ENCODE measurements around the gene APBB2. TPM values are rescaled to one million over a fixed set of nuclear protein-coding genes. Genes with fewer than 3 reads are reported as not detected.
A peak's percentile ranks its signal among the peaks of the same experiment; 100 is the strongest.

Gene APBB2
- total and polyA plus RNA-seq, 2 of the 8 experiments (the other 6 are each of a cell fraction or from before 2014, with no cell fraction given), result 58.7 to 59.4 TPM

GRCh38 chr4:41072021-41072777, 142.1 kb downstream of the APBB2 start:
- H3K4me1 ChIP-seq (replicated peaks in 1 of 4; ENCODE audit: control insufficient read depth in 3 of 4, insufficient read depth in 4 of 4, low read length in 3 of 4), result peaks cover 0 to 5% (median 3%) of the 10 kb centered on the region in 4 experiments; a peak in 5 of 7 replicates
- H2BK20ac ChIP-seq (ENCODE audit: low read length), result no peak overlapping the region
- ChIA-PET POLR2A (ENCODE audit: partially characterized antibody) (interaction anchor here (0.8 to 1.8 kb wide), 3 partner anchors 20 to 184 kb away, joined by 3 to 4 read pairs (median 3); no protein-coding TSS in a partner anchor), CTCF (ENCODE audit: partially characterized antibody) (interaction anchor here (0.6 to 1.4 kb wide), 4 partner anchors 9 to 96 kb away, joined by 3 to 7 read pairs (median 4); no protein-coding TSS in a partner anchor)
- H4K8ac ChIP-seq (ENCODE audit: extremely low read depth, insufficient read depth, low read length), result no peak overlapping the region
- no peaks in the 10 kb centered on the region for H4K20me1 ChIP-seq (replicated peaks in 1 of 2; ENCODE audit: control insufficient read depth in 1 of 2, insufficient read depth in 2 of 2, low read length in 2 of 2)
- no peak overlapping the region for H3K56ac ChIP-seq (replicated peaks; ENCODE audit: insufficient read length, low read depth, low read length)
- no peak overlapping the region for H3K23ac ChIP-seq (ENCODE audit: insufficient read length)
- H3K79me2 ChIP-seq (ENCODE audit: control insufficient read depth in 1 of 2, insufficient read depth in 2 of 2, low read length in 2 of 2), result peaks cover 0 to 5% of the 10 kb centered on the region in 2 experiments; a peak in 1 of 4 replicates
- H3K9me3 ChIP-seq (ENCODE audit: insufficient read depth in 2 of 2, low read depth in 1 of 2, low read length in 1 of 2), result no peaks in the 10 kb centered on the region
- H3K4me2 ChIP-seq (ENCODE audit: insufficient read depth in 1 of 2, low read depth in 2 of 2, low read length in 2 of 2), result no peak overlapping the region
- H4K91ac ChIP-seq (replicated peaks; ENCODE audit: insufficient read length, low read length), result no peak overlapping the region
- no peaks in the 10 kb centered on the region for H3K23me2 ChIP-seq (ENCODE audit: low read depth, low read length)
- no peak overlapping the region for H2BK120ac ChIP-seq (replicated peaks; ENCODE audit: low read depth, low read length)
- H2BK12ac ChIP-seq (ENCODE audit: low read depth, low read length), result peak overlapping the region; percentile 42; the same call in 1 of the 2 replicates
- DNase-seq (ENCODE audit: low read depth in 1 of 2, low spot score in 2 of 2) (no peak), FAIRE-seq (no peak)
- 0 out of 2 replicates have a peak overlapping the region, but pooled peaks have one; percentile 80 for H2AK5ac ChIP-seq (ENCODE audit: low read depth, low read length)
- WGBS, 2 experiments (ENCODE audit: extremely low coverage in 1 of 2, insufficient coverage in 1 of 2, insufficient read length in 1 of 2, insufficient replicate concordance in 2 of 2, low coverage in 1 of 2, low lambda C conversion rate in 2 of 2, missing lambda C conversion rate in 1 of 2), result 87% methylated on average over 7 of the region's 7 CpGs; no CpG with 5 or more reads in 1 of the 2 experiments
- no peak overlapping the region for H3K27ac ChIP-seq (ENCODE audit: low read depth, low read length)
- no peak overlapping the region for H4K5ac ChIP-seq (ENCODE audit: insufficient read length, low read depth, low read length)
- TF ChIP-seq POU5F1 (IDR thresholded peaks at IDR 0.05; ENCODE audit: low read depth, low read length) (no peak), CTBP2 (IDR thresholded peaks at IDR 0.05; ENCODE audit: borderline replicate concordance, insufficient read depth, insufficient read length, low read length) (no peak), TAF1 (IDR thresholded peaks at IDR 0.05; ENCODE audit: low read depth, low read length) (no peak), JUND (IDR thresholded peaks at IDR 0.05; ENCODE audit: low read length) (no peak)
- peak overlapping the region; percentile 79 for H2BK5ac ChIP-seq (ENCODE audit: low read depth, low read length)
- H3K79me1 ChIP-seq (ENCODE audit: low read depth, low read length), result peaks cover 2% of the 10 kb centered on the region; the same call in 1 of the 2 replicates
- H3K27me3 ChIP-seq (replicated peaks in 1 of 4; ENCODE audit: control insufficient read depth in 3 of 4, extremely low read depth in 1 of 4, insufficient read depth in 3 of 4, low read length in 3 of 4), result no peaks in the 10 kb centered on the region
- H3K9ac ChIP-seq (replicated peaks in 1 of 4; ENCODE audit: extremely low read depth in 1 of 4, low read depth in 3 of 4, low read length in 3 of 4), result no peak overlapping the region
- H3K18ac ChIP-seq (ENCODE audit: extremely low read depth, low read length), result no peak overlapping the region; the same call in 1 of the 2 replicates
- no peak overlapping the region for H3K4ac ChIP-seq (replicated peaks; ENCODE audit: insufficient read length, low read depth, low read length)
- no peak overlapping the region for H2AFZ ChIP-seq (ENCODE audit: low read length)
- no peak overlapping the region for H2BK15ac ChIP-seq (ENCODE audit: low read length)
- H3K14ac ChIP-seq (ENCODE audit: insufficient read length), result no peak overlapping the region
- H3K36me3 ChIP-seq (ENCODE audit: control insufficient read depth in 2 of 4, insufficient read depth in 4 of 4, low read length in 3 of 4), result no peaks in the 10 kb centered on the region
- H3K4me3 ChIP-seq (ENCODE audit: extremely low read depth in 1 of 4, insufficient read depth in 2 of 4, low read depth in 3 of 4, low read length in 4 of 4), result no peak overlapping the region

All from H1 (cell line).